A204.1 (cell line): Measurements from ENCODE around the gene PLCL2.

ENCODE experiments used
- FAIRE-seq: peaks from 2 replicates; lab custom pipeline; 2012; peaks lifted over from hg19 to GRCh38; lab: Jason Lieb, UNC

Gene PLCL2

GRCh38 chr3:17047894-17048293 is 163.1 kb downstream of the PLCL2 start:
- FAIRE-seq = no peak

GRCh38 chr3:17050071-17050470 is 165.3 kb downstream of the PLCL2 start:
- FAIRE-seq = no peak

- no peak for FAIRE-seq
These were observed 165.8 kb downstream of the PLCL2 start for GRCh38 chr3:17050506-17050905.

GRCh38 chr3:17052363-17052762 is 167.6 kb downstream of the PLCL2 start:
- FAIRE-seq = no peak

GRCh38 chr3:17054301-17054981 is 169.7 kb downstream of the PLCL2 start:
- no peak for FAIRE-seq

GRCh38 chr3:17054982-17055343 is 170.2 kb downstream of the PLCL2 start:
- no peak for FAIRE-seq

GRCh38 chr3:17055374-17056276 is 170.9 kb downstream of the PLCL2 start:
- no peak for FAIRE-seq

GRCh38 chr3:17057321-17057720 is 172.6 kb downstream of the PLCL2 start:
- no peak for FAIRE-seq

GRCh38 chr3:17059989-17060550 is 175.3 kb downstream of the PLCL2 start:
- no peak for FAIRE-seq

GRCh38 chr3:17061005-17061404 is 176.2 kb downstream of the PLCL2 start:
- FAIRE-seq = no peak

GRCh38 chr3:17062736-17063135 is 178.0 kb downstream of the PLCL2 start:
- no peak for FAIRE-seq

GRCh38 chr3:17063596-17063995 is 178.8 kb downstream of the PLCL2 start:
- FAIRE-seq = no peak

GRCh38 chr3:17065315-17065714 is 180.6 kb downstream of the PLCL2 start:
- no peak for FAIRE-seq

- no peak for FAIRE-seq
These were observed 181.1 kb downstream of the PLCL2 start for GRCh38 chr3:17065881-17066280.

GRCh38 chr3:17069754-17070153 is 185.0 kb downstream of the PLCL2 start:
- FAIRE-seq = no peak

GRCh38 chr3:17070161-17070959 is 185.6 kb downstream of the PLCL2 start:
- no peak for FAIRE-seq

GRCh38 chr3:17074559-17074958 is 189.8 kb downstream of the PLCL2 start:
- no peak for FAIRE-seq

- no peak for FAIRE-seq
These were observed 190.6 kb downstream of the PLCL2 start for GRCh38 chr3:17075358-17075757.

GRCh38 chr3:17075907-17076306 is 191.2 kb downstream of the PLCL2 start:
- FAIRE-seq = no peak

- FAIRE-seq = no peak
These were observed 192.3 kb downstream of the PLCL2 start for GRCh38 chr3:17076940-17077605.

GRCh38 chr3:17077606-17078005 is 192.9 kb downstream of the PLCL2 start:
- no peak for FAIRE-seq

- no peak for FAIRE-seq
These were observed 194.2 kb downstream of the PLCL2 start for GRCh38 chr3:17078926-17079465.
